ENCODE data around the gene CAMK2A.
A peak's percentile ranks its signal among the peaks of the same experiment; 100 is the strongest.

The CAMK2A gene

DNA sequence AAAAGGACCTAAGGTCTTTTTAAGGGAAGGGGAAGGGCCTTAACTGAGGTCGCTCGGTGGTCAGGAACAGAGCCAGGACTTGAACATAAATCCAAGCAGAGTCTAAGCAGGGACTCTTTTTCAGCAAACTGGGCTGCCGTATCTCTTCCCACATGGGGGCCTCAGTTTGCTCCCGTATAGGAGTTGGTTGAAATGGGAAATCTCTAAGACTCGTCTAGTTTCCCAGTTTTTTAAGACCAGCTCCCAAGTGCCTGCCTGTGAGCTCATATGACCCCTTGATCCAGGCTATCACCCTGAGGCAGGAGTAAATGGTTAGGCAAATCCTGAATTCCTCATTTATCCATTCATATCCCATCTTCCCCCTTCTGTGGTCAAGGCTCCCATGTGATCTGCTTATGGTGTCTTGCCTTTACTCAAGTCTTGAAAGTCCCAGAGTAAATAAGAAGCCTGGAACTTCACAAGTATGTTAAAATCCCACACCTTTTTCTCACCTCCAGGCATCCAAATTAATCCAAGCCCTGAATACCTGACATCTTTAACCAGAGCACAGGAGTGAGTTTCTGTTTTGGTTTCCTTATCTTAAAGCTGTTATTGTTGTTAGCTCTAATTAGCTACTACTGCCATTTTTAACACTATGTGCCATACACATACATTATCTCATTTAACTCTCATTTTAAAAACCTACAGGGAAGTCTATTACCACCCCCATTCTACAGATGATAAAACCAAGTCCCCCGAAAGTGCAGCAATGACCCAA lies 10.2 kb upstream of the CAMK2A start:
- DNase-seq: no peak

DNA sequence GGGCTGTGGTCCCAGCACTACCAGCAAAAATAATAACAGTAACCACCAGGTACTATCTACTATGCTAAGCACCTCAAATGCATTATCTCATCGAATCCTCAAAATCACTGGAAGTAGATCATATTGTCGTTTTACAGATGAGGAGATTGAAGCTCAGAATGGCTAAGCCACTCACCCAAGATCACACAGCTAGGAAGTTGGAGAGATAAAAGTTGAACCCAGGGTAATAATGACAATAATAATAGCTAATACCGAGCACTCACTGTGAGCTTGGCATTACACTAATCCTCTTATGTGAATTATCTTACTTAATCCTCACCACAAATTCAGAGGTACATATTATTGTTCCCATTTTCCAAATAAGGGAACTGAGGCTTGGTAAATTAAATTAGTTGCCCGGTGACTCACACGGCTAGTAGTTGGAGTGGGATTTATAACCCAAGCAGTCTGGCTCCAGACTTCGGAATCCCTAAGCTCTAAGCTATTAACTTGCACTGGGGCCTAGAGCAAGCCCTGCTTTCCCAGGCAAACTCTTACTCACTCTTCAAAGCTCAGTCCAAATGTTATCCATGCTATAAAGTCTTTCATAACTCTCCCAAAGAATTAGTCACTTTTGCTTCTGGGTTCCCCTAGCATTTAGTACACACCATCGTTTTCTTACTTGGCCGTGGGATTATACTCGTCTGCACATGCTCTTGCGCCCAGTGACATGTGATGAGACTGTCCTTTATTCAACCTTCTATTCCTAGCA lies 9.3 kb upstream of the CAMK2A start:
- DNase-seq: no peak

DNA sequence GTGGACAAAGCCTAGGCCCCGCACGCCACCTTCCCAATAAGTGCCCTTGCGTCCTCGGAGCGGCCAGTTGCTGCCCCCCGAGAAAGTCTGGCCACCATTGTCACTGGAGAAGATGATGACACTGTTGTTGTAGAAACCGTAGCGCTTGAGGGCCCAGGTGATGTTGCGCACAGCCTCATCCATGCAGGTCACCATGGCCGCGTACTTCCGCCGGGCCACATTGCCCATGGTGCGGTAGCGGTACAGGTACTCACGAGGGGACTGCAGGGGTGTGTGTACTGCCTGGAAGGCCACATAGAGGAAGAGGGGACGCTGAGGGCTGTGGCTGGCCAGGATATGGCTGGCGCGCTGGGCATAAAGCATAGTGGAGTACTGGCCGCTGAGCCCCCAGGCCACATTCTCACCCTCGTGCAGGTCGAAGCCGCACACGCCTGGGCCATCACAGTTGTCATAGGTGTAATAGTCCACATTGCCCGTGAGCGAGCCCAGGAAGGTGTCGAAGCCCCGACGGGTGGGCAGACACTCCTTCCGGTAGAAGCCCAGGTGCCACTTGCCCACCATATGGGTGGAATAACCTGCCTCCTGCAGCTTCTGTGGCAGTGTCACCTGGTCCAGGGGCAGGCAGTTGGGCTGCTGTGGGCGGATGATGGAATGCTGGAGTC lies 8.5 kb upstream of the CAMK2A start:
- DNase-seq: no peak

DNA sequence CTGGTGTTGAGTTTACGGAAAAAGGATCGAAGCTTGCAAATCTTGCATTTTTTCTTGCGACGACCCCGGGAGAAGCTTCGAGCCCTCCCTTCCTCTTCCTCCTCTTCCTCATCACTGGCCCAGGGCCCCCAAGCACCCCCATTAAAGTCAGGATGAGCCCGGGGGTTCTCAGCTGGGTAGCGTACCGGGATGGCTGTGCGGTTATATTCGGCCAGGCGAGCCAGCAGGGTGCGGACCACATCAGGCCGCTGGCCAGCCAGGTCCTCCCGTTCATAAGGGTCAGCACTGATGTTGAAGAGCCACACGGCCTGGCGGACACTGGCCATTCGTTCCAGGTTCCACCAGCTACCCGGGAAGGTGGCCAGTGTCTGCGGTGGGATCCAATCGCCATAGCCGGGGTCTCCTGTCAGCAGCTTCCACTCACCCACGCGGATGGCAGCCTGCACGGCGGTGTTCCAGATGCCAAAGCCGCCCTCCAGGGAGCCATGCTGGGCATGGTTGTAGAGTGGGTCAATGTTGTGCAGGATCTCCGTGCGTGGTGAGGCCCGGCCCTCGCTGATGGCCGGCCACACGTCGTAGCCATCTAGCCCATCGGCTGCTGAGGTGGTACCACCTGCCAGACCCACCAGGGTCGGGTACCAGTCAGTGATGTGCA lies 7.8 kb upstream of the CAMK2A start:
- no peak for DNase-seq

DNA sequence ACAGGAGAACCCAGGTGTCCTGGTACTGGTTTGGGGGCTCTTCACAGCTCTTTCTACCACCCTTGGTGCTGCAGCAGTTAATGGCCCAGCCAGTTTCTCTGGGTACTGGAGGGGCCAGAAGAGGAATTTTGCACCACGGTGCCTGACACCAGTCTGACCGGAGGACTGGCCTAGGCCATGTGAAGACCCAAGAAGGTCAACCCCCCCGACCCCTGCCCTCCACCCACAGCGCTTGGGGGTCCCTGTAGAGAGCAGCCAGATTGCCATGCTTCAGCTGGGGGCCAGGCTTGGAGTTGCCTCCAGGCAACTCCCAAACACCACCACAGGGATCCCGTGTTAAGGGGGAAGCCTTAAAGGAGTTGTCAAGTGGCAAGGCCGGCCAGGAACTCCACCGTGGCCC lies 6.9 kb upstream of the CAMK2A start:
- DNase-seq: no peak

DNA sequence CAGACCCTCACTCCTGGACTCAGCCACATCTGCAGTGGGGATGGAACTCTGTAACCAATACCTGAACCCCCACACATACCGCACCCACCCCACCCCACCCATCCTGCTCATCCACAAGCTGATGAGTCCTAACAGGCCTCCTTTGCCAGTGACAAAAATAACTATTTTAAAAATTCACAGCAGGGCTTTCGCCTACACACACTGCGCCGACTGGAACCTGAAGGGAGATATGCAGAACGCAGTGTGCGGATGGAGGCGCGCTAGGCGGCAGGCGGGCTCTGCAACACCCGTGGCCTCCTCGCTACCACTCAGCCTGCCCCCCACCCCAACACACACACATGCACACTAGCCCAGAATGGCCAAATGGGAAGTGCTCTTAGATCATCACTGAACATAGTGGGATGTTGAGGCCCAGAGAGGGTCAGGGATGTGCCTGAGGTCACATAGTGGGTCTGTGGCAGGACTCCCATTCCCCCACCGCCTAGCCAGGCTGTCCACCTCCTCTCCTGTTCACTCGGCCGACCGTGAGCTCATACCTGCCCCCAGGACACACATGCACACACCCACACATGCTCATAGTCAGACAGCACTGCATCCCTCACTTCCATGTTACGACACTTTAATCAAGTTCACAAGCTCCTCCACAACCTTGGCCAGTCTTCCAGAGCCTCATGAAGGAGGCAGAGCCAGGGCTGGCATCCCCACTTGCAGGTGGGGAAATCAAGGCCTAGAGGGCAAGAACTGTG lies 6.3 kb upstream of the CAMK2A start:
- DNase-seq: no peak

DNA sequence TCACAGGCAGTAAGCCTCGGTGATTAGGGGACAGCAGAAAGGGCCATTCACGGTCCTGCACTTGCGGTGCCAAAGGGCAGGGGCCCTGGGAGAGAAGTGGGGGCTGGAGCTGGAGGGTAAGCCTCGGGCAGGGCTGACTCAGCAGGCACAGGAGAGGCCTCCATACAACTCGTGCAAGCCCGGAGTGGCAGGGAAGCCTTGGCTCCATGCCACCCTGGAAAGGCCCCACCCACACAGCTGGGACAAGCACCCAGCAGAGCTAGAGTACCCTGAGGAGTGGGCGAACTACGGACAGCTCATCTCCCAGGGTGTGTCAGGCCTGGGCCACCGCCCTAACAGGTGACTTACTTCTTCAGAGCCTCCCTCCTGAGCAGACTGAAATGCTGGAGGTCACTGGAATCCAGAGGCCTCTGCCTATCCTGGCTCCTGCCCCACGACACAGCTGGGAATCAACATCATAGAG lies 5.6 kb upstream of the CAMK2A start:
- no peak for DNase-seq

DNA sequence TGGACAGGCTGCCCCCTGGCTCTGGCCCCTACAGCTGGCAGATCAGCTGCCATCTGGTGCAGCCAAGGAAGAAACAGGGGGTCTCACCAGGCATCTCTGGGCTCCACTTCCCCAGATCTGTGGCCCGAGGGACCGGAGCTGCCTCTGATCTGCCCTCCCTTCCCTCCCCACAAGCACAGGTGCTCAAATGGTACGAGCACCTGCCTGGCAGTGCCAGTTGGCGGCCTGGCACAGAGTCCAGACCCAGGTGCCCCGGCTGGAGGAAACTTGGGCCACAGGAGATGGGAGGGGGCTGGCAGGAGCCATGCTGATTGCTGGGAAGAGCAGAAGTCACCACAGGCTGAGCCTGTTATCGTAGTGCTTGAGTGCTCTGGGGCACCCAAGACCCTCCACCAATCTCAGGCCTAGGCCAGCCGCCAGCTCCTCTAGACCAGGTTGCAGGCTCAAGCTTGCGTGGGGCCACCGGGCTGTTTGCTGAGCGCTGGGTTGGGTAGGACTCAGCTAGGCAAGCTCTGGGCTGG lies 5.0 kb upstream of the CAMK2A start:
- no peak for DNase-seq

DNA sequence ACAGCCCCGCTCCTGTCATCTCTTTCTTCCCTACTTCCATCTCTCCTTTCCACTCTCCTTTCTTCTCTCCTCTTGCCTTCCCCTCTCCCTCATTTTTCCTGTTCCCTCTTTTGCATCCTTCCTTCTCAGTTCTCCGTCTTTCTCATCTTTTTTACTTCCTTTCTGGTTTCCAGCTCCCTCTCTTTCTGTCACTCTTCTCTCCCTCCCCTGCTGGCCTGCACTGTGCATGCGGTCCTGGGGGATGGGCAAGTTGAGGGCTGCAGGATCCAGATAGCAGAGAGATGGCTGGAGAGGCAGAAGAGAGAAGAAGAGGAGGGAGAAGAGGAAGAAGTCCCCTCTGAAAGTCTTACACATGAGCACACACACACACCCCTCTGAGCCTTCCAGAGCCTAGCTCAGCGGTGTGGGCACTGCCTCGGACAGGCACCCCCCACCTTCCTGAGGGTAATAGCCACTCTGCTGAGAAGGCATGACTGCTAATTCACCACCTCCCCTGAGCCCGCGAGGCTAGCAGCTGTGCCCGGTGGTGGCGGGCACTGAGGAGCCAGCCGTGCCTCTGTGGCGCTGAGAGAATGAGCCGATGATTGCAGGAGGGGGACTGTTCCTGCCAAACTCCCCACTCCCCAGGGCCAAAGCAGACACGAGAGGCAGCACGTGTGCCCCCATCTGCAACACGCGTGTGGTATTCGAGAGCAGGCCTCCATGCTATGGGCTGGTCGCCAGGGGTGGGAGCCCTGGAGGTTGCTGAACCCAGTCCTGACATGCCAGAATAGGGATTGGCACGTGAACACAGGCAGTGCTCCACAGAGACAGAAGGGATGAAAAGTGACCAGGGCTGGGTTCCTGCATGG lies 3.7 kb upstream of the CAMK2A start:
- DNase-seq: no peak

DNA sequence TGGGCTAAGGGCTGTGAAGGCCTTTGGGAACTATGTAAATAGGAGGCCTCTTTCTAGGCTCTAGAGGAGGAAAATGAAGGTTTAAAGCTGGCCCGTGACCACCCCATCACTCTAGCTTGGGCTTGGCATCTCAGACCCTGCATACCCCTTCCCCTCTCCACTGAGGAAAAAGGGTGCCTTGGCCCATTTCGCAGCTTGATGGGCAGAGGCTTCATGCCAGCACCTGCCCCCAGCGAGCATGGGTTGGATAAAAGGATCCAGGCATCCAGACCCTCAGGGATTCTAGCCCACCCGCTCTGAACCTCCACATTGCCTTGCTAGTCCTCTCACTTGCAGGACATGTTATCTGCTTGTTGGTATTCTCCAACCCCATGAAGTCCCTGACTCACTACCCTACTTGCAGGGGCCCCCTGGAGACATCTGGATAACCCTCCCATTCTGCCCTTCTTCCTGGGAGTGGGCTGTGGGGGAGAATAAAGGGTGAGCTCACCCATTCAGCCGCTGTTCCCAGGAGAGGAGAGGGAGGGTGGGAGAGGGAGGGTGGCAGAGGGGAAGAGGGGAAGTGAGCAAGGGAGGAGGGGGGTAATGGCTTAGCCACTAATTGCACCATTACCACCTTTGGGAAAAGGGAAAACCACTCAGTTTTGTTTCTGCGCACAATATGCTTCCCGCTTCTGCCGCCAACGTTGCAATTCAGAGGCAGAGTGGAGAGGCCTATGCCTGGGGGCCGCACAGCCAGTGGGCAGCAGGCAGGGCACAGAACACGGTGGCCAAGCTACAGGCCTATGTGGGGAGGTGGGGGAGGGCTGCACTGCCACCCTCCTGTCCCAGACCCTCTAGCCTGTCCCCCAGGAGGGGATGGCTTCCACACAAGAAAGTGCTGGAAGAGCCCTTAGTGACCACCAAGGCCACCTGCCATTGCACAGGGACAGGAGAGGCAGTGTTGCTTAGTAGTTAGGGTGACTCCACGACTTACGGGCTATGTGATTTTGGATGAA lies 2.1 kb upstream of the CAMK2A start:
- no peak for DNase-seq

DNA sequence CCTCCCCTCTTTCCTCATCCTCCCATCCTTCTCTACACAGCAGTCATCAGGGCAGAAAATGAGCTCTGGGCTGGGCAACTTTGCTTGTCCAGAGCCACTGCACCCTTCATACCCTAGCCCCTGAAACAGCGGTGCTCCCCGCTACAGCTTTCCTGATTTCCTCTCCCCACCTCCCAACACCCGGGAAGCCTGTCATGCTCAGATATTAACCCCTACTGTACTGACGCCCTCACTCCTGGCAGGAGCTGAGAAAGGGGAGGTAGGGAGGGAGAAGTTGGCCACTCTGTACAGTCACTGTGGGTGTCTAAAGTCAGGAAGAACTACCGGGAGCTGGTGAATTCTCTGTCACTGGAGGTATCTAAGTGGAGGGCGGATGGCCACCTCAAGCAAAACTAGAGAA lies 782 bp downstream of the CAMK2A start:
- no peak for DNase-seq

DNA sequence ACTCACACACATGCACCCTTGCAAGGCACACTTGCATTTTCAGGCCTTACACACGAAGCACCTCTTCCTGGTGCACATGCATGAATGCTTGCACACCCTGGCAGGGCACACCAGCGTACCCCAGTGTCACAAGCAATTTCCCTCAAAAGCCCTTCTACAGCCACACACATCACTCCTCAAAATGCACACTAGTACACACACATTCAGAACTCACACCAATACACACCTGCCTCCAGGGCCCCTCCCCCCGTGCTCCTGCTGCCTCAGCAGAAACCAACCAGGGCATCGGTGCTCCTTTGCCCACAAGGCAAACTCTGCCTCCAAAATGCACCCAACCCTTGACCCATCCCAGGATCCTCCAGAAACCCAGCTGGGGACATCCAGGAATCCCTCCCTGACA lies 1.2 kb downstream of the CAMK2A start:
- no peak for DNase-seq

DNA sequence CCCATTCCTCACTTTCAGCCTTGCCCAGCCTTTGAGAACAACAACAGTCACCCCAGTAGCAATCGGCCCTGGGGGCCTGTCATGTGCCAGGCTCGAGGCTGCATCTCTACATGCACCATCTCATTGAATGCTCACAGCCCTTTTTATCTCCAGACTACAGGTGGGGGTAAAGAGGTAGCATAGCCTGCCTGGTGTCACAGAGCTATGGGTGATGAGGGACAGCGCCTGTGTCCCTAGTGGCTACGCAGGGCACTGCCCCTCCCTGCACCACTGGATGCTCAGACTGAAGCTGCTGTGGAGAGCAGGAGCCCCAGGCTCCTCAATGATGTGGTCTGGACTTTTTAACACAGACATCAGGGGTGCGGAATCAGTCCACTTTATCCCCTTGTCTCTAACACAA lies 2.8 kb downstream of the CAMK2A start:
- peak; percentile 86 for DNase-seq

DNA sequence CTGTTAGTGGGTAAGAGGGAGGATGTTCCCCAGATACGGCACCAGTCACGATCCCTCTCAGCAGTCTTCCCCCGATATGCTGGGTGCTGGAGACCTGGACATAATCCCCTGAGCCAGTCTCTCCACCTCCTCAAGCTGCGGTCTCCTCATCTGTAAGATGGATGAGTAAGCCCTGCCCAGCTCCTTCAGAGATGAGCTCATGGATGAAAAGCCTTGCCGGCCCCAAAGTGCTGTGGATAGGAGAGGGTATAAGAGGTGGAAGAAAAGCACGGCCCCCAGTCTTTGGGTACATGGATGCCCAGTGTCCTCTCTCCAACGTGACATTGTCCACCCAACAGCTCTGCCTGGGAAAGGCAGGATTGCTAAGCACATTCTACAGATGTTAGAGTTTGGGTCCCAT lies 4.5 kb downstream of the CAMK2A start:
- DNase-seq: no peak

DNA sequence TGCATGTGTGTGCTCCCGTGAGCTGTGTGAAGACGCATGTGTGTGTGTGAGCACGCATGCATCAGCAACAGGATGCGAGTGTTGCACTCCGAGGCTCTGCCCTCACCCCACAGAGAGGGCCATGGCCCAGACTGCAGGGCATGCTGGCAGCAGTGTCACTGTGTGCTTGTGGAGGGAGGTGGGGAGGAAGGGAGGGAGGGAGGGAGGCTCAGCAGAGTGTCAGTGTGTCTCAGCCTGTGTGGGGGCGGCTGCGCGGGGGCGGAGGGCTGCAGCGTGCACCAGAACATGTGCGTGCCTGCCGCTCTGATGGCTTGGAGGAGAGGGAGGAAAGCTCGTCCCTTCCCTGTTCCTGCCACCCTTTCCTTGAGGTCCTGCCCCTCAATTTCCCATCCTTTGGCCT lies 5.3 kb downstream of the CAMK2A start:
- DNase-seq: no peak

DNA sequence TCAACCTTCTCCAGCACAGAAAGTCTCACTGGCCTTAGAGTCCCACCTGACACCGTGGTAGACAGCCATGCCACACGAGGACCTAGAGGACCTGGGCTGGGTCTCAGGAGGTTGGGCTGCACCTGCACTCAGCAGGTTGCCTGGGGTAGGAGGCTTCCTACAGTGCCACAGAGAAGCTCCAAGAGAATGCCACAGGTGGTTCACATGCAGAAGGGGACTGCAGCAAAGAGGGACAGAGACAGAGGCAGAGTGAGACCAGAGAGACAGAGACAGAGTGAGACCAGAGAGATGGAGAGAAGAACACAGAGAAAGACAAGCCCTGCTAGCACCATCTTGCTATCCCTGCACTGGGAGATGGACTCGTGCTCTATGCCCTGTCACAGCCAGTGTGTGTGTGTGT lies 5.7 kb downstream of the CAMK2A start:
- no peak for DNase-seq

DNA sequence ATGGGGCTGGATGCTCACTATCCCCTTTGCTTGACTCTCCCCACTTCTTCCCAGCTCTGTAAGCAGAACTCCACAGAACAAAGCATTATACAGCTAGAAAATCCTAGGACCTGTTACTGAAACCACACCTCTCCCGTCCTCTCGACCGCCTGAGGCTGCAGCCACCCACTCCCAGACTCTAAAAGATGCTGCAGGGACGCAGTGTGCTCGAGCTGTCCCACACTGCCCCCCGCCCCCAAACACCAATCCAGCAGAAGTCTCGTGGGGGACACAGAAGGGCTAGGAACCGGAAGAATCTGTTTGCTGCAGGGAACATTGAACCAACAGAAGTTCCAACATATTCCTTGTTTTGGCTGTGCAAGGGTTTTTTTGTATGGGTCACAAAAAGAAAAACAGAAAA lies 7.6 kb downstream of the CAMK2A start:
- DNase-seq: no peak

DNA sequence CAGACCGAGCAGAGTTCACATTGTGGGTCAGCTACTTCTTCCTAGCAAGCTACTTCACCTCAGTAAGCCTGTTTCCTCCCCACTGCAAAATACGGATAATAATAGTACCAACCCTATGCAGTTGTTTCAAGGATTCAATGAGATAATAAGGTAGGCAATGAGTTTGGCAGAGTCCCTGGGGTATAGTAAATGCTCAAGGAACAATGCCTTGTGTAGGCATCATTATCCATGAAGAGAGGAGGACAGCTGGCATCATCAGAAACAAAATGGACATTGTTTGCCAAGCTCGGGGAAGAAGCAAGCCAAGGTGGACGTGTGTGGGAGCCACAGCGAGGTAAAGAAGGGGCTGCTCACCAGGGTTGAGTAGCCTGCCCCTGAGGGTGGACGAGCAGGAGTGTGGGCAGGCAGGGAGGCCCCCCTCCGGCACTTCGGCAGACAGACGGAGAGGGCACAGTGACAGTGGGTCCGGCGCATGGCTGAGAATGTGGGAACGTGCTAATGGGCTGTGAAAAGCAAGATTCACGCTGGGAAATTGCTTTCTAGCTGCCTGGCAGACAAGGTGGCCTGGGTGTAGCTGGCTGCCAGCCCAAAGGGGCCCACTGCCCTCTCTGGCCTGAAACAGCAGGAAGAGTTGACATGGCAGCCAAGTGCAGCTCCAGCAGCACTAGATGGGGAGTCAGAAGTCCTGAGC lies 10.1 kb downstream of the CAMK2A start:
- DNase-seq: no peak

DNA sequence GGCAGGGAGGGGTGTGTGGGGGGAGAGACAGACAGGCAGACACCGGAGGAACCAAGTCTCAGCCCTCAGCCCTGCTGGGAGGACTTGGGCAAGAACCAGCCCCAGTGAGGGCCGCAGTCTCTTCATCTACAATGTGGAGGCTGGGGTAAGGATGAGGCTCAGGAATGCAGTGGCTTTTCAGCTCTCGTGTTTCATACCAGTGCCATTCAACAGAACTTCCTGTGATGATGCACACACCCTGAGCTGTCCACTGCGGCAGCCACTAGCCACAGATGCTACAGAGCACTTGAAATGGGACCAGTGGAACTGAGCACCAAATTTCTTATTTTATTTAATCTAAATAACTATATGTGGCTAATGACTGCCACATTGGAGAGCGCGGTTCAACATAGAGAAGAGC lies 10.7 kb downstream of the CAMK2A start:
- DNase-seq: peak; percentile 65
